ENCODE results near the gene SMOC2.

DNA sequence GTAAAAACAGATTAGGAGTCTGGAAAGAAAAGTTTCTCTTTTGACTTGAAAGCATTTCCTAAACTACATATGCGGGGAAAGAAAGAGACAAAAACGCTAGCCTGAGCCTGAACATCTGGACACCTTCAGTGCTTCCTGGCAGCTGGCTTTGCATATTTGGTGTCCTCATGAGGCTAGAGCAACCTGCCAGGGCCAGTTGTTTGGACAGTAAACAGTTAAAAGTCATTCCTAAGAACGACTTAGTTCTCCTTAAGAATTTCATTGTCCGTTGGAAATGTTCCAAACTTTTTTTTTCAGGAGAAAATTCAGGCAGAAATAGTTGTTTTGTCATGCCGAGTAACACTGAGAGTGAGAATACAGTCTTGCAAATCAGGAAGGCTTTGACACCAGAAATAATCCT lies 199.8 kb downstream of the SMOC2 start:
- TF ChIP-seq, protein P1, sequence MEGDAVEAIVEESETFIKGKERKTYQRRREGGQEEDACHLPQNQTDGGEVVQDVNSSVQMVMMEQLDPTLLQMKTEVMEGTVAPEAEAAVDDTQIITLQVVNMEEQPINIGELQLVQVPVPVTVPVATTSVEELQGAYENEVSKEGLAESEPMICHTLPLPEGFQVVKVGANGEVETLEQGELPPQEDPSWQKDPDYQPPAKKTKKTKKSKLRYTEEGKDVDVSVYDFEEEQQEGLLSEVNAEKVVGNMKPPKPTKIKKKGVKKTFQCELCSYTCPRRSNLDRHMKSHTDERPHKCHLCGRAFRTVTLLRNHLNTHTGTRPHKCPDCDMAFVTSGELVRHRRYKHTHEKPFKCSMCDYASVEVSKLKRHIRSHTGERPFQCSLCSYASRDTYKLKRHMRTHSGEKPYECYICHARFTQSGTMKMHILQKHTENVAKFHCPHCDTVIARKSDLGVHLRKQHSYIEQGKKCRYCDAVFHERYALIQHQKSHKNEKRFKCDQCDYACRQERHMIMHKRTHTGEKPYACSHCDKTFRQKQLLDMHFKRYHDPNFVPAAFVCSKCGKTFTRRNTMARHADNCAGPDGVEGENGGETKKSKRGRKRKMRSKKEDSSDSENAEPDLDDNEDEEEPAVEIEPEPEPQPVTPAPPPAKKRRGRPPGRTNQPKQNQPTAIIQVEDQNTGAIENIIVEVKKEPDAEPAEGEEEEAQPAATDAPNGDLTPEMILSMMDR (optimal IDR thresholded peaks at IDR 0.05 in 1 of 3, IDR thresholded peaks at IDR 0.05 in 1 of 3, conservative IDR thresholded peaks at IDR 0.05 in 1 of 3; ENCODE audit: extremely low read depth in 1 of 3, insufficient read depth in 2 of 3, low read length in 3 of 3): no peak
- TF ChIP-seq EZH2 (IDR thresholded peaks at IDR 0.05; ENCODE audit: low read length): no peak
